Coronary artery (tissue), 2 donors: ENCODE data around the gene CCDC186.

Source experiments
- DNase-seq: peaks from one replicate; pipeline ENCODE4 v3.0.0-alpha.2; 2017; ENCODE audit warnings: low spot score
- H3K27ac ChIP-seq, 2 donors: fragments of 200-600 bp; sonication (generic); one replicate each; pipeline ENCODE4 v1.5.1; 2016 to 2019
- H3K4me3 ChIP-seq: fragments of 200-600 bp; sonication (generic); 2 replicates; pipeline ENCODE4 v1.5.1; 2016; ENCODE audit warnings: mild to moderate bottlenecking, moderate library complexity
- CTCF ChIP-seq: fragments of 200-600 bp; sonication (generic); IDR thresholded peaks from one replicate; pipeline ENCODE4 v1.5.1; 2019; ENCODE audit warnings: antibody characterized with exemption

CCDC186 gene

GRCh38 chr10:114173921-114174694, at the start of gene CCDC186:
Gene CCDC186, minus strand, starts transcription at chr10:114174203. Its CDS starts 10,935 bp downstream, at chr10:114163268.
- Histone ChIP-seq H3K27ac (peak within 1 kb of the TSS; percentile 89 to 92), H3K4me3 (peak within 1 kb of the TSS; percentile 93)
- peak; percentile 94 for DNase-seq
- TF ChIP-seq CTCF, result no peak

GRCh38 chr10:114223066-114223465, 49.1 kb upstream of the CCDC186 start:
- no peak overlapping the region for H3K4me3 ChIP-seq
- no peak overlapping the region for H3K27ac ChIP-seq
- DNase-seq, result no peak
- TF ChIP-seq CTCF, result no peak

GRCh38 chr10:114221235-114221634, 47.2 kb upstream of the CCDC186 start:
- Histone ChIP-seq H3K27ac (no peak overlapping the region), H3K4me3 (no peak overlapping the region)
- no peak for DNase-seq
- no peak for TF ChIP-seq CTCF

DNA sequence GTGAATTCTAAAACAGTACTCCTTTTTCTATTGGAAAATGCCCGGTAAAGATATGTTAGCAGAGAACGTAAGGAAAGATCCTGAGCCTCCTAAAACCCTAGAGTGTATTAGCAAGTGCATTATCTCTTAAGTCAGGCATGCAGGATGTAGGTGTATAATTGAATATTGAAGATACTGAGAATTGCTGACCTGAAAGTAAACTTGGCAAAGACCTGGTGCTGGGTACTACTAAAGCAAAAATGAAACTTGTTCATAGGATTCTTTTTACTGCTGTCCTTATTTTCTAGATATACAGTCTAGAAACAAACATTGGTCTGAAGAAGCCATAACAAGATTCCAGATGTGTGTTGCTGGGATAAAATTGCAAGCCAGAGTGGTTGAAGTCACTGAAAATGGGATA, 46.3 kb upstream of the CCDC186 start:
- no peak overlapping the region for H3K27ac ChIP-seq
- no peak for TF ChIP-seq CTCF
- H3K4me3 ChIP-seq, result no peak overlapping the region
- DNase-seq, result no peak

GRCh38 chr10:114215033-114215432, 41.0 kb upstream of the CCDC186 start:
- no peak overlapping the region for H3K4me3 ChIP-seq
- H3K27ac ChIP-seq, result no peak overlapping the region
- no peak for DNase-seq
- TF ChIP-seq CTCF, result no peak

DNA sequence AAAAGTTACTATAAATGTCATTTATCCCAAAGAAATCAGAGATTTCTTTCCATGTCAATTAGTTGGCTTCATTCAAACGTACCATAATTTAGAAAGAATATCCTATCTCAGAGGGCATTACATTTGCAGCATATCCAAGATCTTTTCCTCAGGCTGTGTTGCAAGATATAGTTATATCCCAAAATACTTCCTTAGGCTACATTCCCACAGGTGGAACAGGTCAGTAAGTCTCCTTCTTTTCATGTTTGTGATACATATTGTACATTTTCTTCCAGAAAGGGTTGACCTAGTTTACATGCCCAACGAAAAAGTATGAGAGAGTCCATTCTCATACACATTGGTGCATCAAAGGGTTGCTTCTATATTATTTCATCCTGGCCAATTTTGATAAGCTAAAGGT, 38.1 kb upstream of the CCDC186 start:
- Histone ChIP-seq H3K4me3 (no peak overlapping the region), H3K27ac (no peak overlapping the region)
- no peak for TF ChIP-seq CTCF
- DNase-seq, result no peak

GRCh38 chr10:114208351-114208750, 34.3 kb upstream of the CCDC186 start:
- Histone ChIP-seq H3K4me3 (no peak overlapping the region), H3K27ac (no peak overlapping the region)
- DNase-seq, result no peak
- TF ChIP-seq CTCF, result no peak
